K562 (cell line): ENCODE measurements around the gene AMH. TPM values are rescaled to one million over a fixed set of nuclear protein-coding genes. Genes with fewer than 3 reads are reported as not detected.

Experiments
- ATF7 ChIP-seq: fragments of 450-650 bp; IDR thresholded peaks from 2 replicates; pipeline ENCODE4 v1.7.1; 2014; ENCODE audit warnings: mild to moderate bottlenecking, moderate library complexity
- C11orf30 ChIP-seq: fragments of 450-650 bp; IDR thresholded peaks from 2 replicates; pipeline ENCODE4 v1.6.1; 2016; ENCODE audit warnings: low read depth, mild to moderate bottlenecking
- CCNT2 ChIP-seq: IDR thresholded peaks from 2 replicates; pipeline ENCODE4 v1.6.1; 2011; ENCODE audit warnings: borderline replicate concordance, low read depth, mild to moderate bottlenecking, moderate library complexity, mixed read lengths, low read length; ENCODE audit not compliant: insufficient read length; ENCODE audit errors: extremely low read depth
- CREB1 ChIP-seq, 2 experiments: sonication (generic) in 1 of 2; formaldehyde crosslinking in 1 of 2; IDR thresholded peaks; 2 replicates each; pipeline versions ENCODE4 v1.6.1 to v1.8.0; 2012 to 2022; ENCODE audit warnings: inconsistent platforms in 1 of 2, mild to moderate bottlenecking in 1 of 2, missing genetic modification reagents in 1 of 2, moderate library complexity in 1 of 2
- EP300 ChIP-seq: IDR thresholded peaks from 2 replicates; pipeline ENCODE4 v1.6.1; 2012; ENCODE audit warnings: low read length, improper control_type of control experiment
- ERF ChIP-seq: fragments of 450-650 bp; formaldehyde crosslinking; IDR thresholded peaks from 2 replicates; pipeline ENCODE4 v1.4.0; 2020; ENCODE audit warnings: mild to moderate bottlenecking, mixed read lengths
- ETV5 ChIP-seq: sonication (generic); formaldehyde crosslinking; IDR thresholded peaks from 2 replicates; pipeline ENCODE4 v1.4.0; 2020; ENCODE audit warnings: low read depth, mild to moderate bottlenecking, missing genetic modification reagents
- FOS ChIP-seq: IDR thresholded peaks from 3 replicates; pipeline ENCODE4 v1.6.1; 2011; ENCODE audit not compliant: insufficient read length; ENCODE audit errors: extremely low read depth
- MEIS2 ChIP-seq: fragments of 450-650 bp; IDR thresholded peaks from 2 replicates; pipeline ENCODE4 v1.6.1; 2014; ENCODE audit warnings: mild to moderate bottlenecking; ENCODE audit not compliant: partially characterized antibody
- MTA2 ChIP-seq: fragments of 450-650 bp; IDR thresholded peaks from 2 replicates; pipeline ENCODE4 v1.6.1; 2016; ENCODE audit warnings: low read depth
- NRF1 ChIP-seq, 2 experiments: fragments of 450-650 bp; IDR thresholded peaks in 1 of 2; conservative IDR thresholded peaks in 1 of 2; 2 replicates each; pipeline ENCODE4 v1.6.1; 2014; ENCODE audit warnings: mild to moderate bottlenecking in 2 of 2
- RBM34 ChIP-seq: fragments of 200-400 bp; formaldehyde crosslinking; IDR thresholded peaks from 2 replicates; pipeline ENCODE4 v1.6.1; 2018; ENCODE audit warnings: low read length, borderline replicate concordance; ENCODE audit not compliant: insufficient read depth
- RCOR1 ChIP-seq, 2 experiments: IDR thresholded peaks; 2 replicates each; pipeline ENCODE4 v1.6.1; 2012; ENCODE audit warnings: low read depth in 2 of 2, low read length in 2 of 2, borderline replicate concordance in 1 of 2, improper control_type of control experiment in 1 of 2
- SLC30A9 ChIP-seq: fragments of 250-450 bp; sonication (Bioruptor Pico); IDR thresholded peaks from 2 replicates; pipeline ENCODE4 v1.8.0; 2022; ENCODE audit warnings: mild to moderate bottlenecking, moderate library complexity
- TBP ChIP-seq: optimal IDR thresholded peaks from 2 replicates; pipeline ENCODE3; 2011; ENCODE audit warnings: low read depth, low read length, improper control_type of control experiment
- WHSC1 ChIP-seq: IDR thresholded peaks from one replicate; pipeline ENCODE4 v1.6.1; 2012; ENCODE audit warnings: low read length, control low read depth, inconsistent platforms
- ZNF586 ChIP-seq: fragments of 450-650 bp; formaldehyde crosslinking; conservative IDR thresholded peaks from 2 replicates; pipeline ENCODE4 v1.4.0; 2020; ENCODE audit warnings: mild to moderate bottlenecking, moderate library complexity
- ZNF707 ChIP-seq: fragments of 250-450 bp; sonication (Bioruptor Pico); conservative IDR thresholded peaks from 2 replicates; pipeline ENCODE4 v1.8.0; 2022; ENCODE audit warnings: inconsistent platforms, mild to moderate bottlenecking, moderate library complexity
- polyA plus RNA-seq, 8 experiments: library from polyadenylated mRNA; depleted of rRNA in 4 of 8; stranded (reverse) in 5 of 8; unstranded in 3 of 8; fragments of >200 nt; fragmentation: Nextera tagmentation in 2 of 8; fragmentation: Illumina TruSeq in 1 of 8; extraction: Ambion mirVana in 2 of 8; extraction: Trizol in 1 of 8; gene quantifications; 2 replicates each; pipeline versions ENCODE4 v1.2.1 to v1.2.3, GENCODE V29; 2011 to 2014; ENCODE audit warnings: inconsistent platforms in 1 of 8, missing spikeins in 1 of 8
- total RNA-seq, 7 experiments: library from RNA; depleted of rRNA in 6 of 7; stranded (reverse); fragments of >200 nt in 6 of 7; fragmentation: Illumina TruSeq in 2 of 7; extraction: Trizol in 2 of 7; gene quantifications; 2 replicates each; pipeline versions ENCODE4 v1.2.1 to v1.2.3, GENCODE V29; 2011 to 2021; ENCODE audit warnings: low replicate concordance in 1 of 7
- TF ChIP-seq, protein P1 (sequence below): fragments of 450-650 bp; IDR thresholded peaks from 2 replicates; pipeline ENCODE4 v1.7.1; 2018; ENCODE audit warnings: mild to moderate bottlenecking, low read depth; ENCODE audit not compliant: partially characterized antibody
- TF ChIP-seq, protein P2 (sequence below): fragments of 200-800 bp; sonication (Bioruptor generic); IDR thresholded peaks from 2 replicates; pipeline ENCODE4 v1.6.1; 2017; ENCODE audit warnings: missing genetic modification characterization, missing compliant biosample characterization
- TF ChIP-seq, protein P3 (sequence below): IDR thresholded peaks from 2 replicates; pipeline ENCODE4 v1.6.1; 2011; ENCODE audit warnings: borderline replicate concordance, low read depth, mild to moderate bottlenecking, moderate library complexity, low read length; ENCODE audit not compliant: insufficient read depth, poor library complexity, severe bottlenecking

The AMH gene
- total and polyA plus RNA-seq, 9 of the 15 experiments (the other 6 are each of a cell fraction or from before 2014, with no cell fraction given) = 0.29 to 27.4 (median 2.6) TPM; not detected in 2

DNA sequence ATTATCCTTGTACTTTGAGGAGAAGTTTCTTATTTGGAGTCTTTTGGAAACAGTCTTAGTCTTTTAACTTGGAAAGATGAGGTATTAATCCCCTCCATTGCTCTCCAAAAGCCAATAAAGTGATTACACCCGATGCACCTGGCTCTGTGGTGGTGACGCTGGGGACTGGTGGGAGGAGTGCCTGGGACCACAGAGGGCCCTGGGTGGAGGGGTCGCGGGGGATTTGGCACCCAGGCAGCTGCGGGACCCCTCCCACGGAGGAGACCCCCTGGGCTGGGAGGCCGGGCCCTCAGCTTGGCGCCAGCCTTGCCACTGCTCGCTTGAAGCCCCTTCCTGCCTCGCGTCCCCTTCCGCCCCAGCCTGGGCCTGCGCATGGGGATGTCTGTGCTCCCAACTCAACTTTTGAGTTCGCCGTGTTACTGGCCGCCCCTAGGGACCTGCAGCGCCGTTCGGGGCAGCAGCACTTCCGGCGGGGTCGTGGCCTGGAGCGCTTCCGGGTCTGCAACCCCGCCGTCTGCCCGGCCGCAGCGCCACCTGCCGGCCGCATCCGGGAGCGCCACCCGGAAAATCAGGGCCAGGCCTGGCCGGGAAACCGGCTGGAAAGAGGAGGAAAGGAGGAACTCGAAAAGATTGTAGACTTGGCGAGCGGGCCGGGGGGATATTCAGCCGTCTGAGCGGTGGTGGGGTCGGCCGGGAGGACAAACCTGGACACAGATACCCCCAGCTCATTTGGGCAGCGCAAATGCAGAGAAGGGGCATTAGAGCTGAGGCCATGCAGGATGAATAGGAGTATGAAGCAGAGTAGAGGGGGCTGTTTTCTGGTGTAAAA, 24.4 kb downstream of the AMH start (continued):
- TF ChIP-seq MEIS2 = peak; percentile 9
- TF ChIP-seq ETV5 = peak; percentile 74; the same call in 1 of the 2 replicates
- no peak for TF ChIP-seq ZNF586 (CRISPR knock-in tag)
- no peak for TF ChIP-seq TBP
- peak; percentile 96 for TF ChIP-seq ERF (CRISPR knock-in tag)
- 0 out of 2 replicates have a peak, but pooled peaks have one; percentile 26 for TF ChIP-seq EP300
- TF ChIP-seq, protein P1, sequence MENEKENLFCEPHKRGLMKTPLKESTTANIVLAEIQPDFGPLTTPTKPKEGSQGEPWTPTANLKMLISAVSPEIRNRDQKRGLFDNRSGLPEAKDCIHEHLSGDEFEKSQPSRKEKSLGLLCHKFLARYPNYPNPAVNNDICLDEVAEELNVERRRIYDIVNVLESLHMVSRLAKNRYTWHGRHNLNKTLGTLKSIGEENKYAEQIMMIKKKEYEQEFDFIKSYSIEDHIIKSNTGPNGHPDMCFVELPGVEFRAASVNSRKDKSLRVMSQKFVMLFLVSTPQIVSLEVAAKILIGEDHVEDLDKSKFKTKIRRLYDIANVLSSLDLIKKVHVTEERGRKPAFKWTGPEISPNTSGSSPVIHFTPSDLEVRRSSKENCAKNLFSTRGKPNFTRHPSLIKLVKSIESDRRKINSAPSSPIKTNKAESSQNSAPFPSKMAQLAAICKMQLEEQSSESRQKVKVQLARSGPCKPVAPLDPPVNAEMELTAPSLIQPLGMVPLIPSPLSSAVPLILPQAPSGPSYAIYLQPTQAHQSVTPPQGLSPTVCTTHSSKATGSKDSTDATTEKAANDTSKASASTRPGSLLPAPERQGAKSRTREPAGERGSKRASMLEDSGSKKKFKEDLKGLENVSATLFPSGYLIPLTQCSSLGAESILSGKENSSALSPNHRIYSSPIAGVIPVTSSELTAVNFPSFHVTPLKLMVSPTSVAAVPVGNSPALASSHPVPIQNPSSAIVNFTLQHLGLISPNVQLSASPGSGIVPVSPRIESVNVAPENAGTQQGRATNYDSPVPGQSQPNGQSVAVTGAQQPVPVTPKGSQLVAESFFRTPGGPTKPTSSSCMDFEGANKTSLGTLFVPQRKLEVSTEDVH = peak; percentile 93
- TF ChIP-seq ZNF707 = no peak
- TF ChIP-seq, protein P2, sequence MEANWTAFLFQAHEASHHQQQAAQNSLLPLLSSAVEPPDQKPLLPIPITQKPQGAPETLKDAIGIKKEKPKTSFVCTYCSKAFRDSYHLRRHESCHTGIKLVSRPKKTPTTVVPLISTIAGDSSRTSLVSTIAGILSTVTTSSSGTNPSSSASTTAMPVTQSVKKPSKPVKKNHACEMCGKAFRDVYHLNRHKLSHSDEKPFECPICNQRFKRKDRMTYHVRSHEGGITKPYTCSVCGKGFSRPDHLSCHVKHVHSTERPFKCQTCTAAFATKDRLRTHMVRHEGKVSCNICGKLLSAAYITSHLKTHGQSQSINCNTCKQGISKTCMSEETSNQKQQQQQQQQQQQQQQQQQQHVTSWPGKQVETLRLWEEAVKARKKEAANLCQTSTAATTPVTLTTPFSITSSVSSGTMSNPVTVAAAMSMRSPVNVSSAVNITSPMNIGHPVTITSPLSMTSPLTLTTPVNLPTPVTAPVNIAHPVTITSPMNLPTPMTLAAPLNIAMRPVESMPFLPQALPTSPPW (CRISPR knock-in tag) = peak; percentile 59
- TF ChIP-seq WHSC1 = no peak
- TF ChIP-seq ATF7 = peak; percentile 67; the same call in 1 of the 2 replicates
- TF ChIP-seq RCOR1 (IDR thresholded peaks at IDR 0.05; ENCODE audit: borderline replicate concordance in 1 of 2, low read depth in 2 of 2, low read length in 2 of 2) = peak in 1 of 2 experiments; percentile 53; a peak in 3 of 4 replicates
- TF ChIP-seq RBM34 = no peak
- TF ChIP-seq, protein P3, sequence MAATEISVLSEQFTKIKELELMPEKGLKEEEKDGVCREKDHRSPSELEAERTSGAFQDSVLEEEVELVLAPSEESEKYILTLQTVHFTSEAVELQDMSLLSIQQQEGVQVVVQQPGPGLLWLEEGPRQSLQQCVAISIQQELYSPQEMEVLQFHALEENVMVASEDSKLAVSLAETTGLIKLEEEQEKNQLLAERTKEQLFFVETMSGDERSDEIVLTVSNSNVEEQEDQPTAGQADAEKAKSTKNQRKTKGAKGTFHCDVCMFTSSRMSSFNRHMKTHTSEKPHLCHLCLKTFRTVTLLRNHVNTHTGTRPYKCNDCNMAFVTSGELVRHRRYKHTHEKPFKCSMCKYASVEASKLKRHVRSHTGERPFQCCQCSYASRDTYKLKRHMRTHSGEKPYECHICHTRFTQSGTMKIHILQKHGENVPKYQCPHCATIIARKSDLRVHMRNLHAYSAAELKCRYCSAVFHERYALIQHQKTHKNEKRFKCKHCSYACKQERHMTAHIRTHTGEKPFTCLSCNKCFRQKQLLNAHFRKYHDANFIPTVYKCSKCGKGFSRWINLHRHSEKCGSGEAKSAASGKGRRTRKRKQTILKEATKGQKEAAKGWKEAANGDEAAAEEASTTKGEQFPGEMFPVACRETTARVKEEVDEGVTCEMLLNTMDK = peak; percentile 99
- TF ChIP-seq SLC30A9 (CRISPR knock-in tag) = no peak
- peak; percentile 99 for TF ChIP-seq CCNT2
- 0 out of 2 replicates have a peak, but pooled peaks have one; percentile 26 for TF ChIP-seq C11orf30
- no peak for TF ChIP-seq FOS
- peak; percentile 46; the same call in 1 of the 2 replicates for TF ChIP-seq CREB1 (IDR thresholded peaks at IDR 0.05)
- peak; percentile 65 for TF ChIP-seq CREB1 (CRISPR knock-in tag; IDR thresholded peaks at IDR 0.05)
- peak; percentile 92 to 93 for TF ChIP-seq NRF1 (conservative IDR thresholded peaks at IDR 0.05 in 1 of 2, IDR thresholded peaks at IDR 0.05 in 1 of 2)
- TF ChIP-seq MTA2 = peak; percentile 63
